Measurements from ENCODE around the gene PFDN6.

DNA sequence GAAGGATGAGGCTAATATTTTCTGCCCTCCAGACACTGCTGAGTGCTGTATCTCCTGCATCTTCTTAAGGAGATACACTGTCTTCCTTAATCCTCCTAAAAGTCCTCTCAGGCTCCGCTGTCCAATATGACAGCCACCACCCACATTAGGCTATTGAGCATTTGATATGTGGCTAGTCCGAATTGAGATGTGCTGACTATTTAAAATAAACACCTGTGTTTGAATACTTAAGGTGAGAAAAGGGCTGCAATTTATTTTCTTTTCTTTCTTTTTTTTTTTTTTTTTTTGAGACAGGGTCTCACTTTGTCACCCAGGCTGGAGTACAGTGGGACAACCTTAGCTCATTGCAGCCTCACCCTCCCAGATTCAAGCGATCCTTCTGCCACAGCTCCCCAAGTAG lies 12.5 kb downstream of the PFDN6 start:
- TF ChIP-seq, protein P1, sequence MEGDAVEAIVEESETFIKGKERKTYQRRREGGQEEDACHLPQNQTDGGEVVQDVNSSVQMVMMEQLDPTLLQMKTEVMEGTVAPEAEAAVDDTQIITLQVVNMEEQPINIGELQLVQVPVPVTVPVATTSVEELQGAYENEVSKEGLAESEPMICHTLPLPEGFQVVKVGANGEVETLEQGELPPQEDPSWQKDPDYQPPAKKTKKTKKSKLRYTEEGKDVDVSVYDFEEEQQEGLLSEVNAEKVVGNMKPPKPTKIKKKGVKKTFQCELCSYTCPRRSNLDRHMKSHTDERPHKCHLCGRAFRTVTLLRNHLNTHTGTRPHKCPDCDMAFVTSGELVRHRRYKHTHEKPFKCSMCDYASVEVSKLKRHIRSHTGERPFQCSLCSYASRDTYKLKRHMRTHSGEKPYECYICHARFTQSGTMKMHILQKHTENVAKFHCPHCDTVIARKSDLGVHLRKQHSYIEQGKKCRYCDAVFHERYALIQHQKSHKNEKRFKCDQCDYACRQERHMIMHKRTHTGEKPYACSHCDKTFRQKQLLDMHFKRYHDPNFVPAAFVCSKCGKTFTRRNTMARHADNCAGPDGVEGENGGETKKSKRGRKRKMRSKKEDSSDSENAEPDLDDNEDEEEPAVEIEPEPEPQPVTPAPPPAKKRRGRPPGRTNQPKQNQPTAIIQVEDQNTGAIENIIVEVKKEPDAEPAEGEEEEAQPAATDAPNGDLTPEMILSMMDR (IDR thresholded peaks at IDR 0.05), result no peak
- TF ChIP-seq, protein P2, sequence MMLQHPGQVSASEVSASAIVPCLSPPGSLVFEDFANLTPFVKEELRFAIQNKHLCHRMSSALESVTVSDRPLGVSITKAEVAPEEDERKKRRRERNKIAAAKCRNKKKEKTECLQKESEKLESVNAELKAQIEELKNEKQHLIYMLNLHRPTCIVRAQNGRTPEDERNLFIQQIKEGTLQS (CRISPR knock-in tag; conservative IDR thresholded peaks at IDR 0.05), result no peak
- TF ChIP-seq ZNF232 (CRISPR knock-in tag; IDR thresholded peaks at IDR 0.05), result no peak
